K562 (cell line): Measurements from ENCODE around the gene NRN1. TPM values are rescaled to one million over a fixed set of nuclear protein-coding genes. Genes with fewer than 3 reads are reported as not detected.

Source experiments
- ATAC-seq: fragments of 200-7000 bp; cut with Tn5 transposase; 3 replicates; pipeline ENCODE4 v1.9.1; 2020; ENCODE audit warnings: moderate library complexity
- BruUV-seq: library from RNA; stranded (reverse); fragments of 400-500 nt; replicated peaks from 2 replicates; lab custom pipeline; 2021; lab: Mats Ljungman, UMichigan
- CTCF ChIA-PET: fragments of 300-600 bp; formaldehyde crosslinking; extraction: SDS; loops from one replicate; lab custom pipeline; 2021; ENCODE audit warnings: low intra/inter-chr PET ratio; lab: Yijun Ruan, JAX
- POLR2A ChIA-PET: fragments of 300-600, 350-650 bp; sonication (Branson Sonifier 250); formaldehyde crosslinking; extraction: SDS; loops from one replicate; lab custom pipeline; 2021; ENCODE audit warnings: antibody characterized with exemption, inconsistent platforms; lab: Yijun Ruan, JAX
- DNase-seq, 4 experiments: peaks; one replicate each; pipeline versions ENCODE4 v3.0.0 to v3.0.0-alpha.2; 2011 to 2018; ENCODE audit warnings: low spot score in 3 of 4, mixed read lengths in 3 of 4; ENCODE audit errors: extremely low read depth in 1 of 4
- FAIRE-seq: peaks from 2 replicates; lab custom pipeline; 2011; peaks lifted over from hg19 to GRCh38; lab: Jason Lieb, UNC
- H2AFZ ChIP-seq: 2 replicates; pipeline ENCODE4 v1.6.0; 2011; ENCODE audit warnings: low read depth, low read length, control low read depth, inconsistent platforms
- H3K27ac ChIP-seq: fragments of 200-600 bp; 3 replicates; pipeline ENCODE4 v1.8.0; 2011; ENCODE audit warnings: low read depth, mild to moderate bottlenecking, control low read depth, inconsistent platforms, low read length, moderate library complexity, mixed read lengths; ENCODE audit errors: extremely low read depth
- H3K27me3 ChIP-seq, 2 experiments: fragments of 300-600 bp in 1 of 2; 2 replicates in 1 of 2; 3 replicates in 1 of 2; pipeline versions ENCODE4 v1.6.0 to v1.8.0; 2011; ENCODE audit warnings: inconsistent platforms in 2 of 2, low read length in 2 of 2, mild to moderate bottlenecking in 1 of 2, mixed read lengths in 1 of 2, moderate library complexity in 1 of 2; ENCODE audit not compliant: control insufficient read depth in 2 of 2, insufficient read depth in 2 of 2
- H3K36me3 ChIP-seq: fragments of 300-600 bp; 3 replicates; pipeline ENCODE4 v1.8.0; 2011; ENCODE audit warnings: mild to moderate bottlenecking, low read length, inconsistent platforms; ENCODE audit not compliant: control insufficient read depth, insufficient read depth
- H3K4me1 ChIP-seq, 2 experiments: fragments of 200-600 bp in 1 of 2; replicated peaks in 1 of 2; 2 replicates in 1 of 2; 3 replicates in 1 of 2; pipeline versions ENCODE4 v1.5.1 to v1.8.0; 2011; ENCODE audit warnings: inconsistent platforms in 2 of 2, low read length in 2 of 2, mild to moderate bottlenecking in 1 of 2, mixed read lengths in 1 of 2, moderate library complexity in 1 of 2; ENCODE audit not compliant: control insufficient read depth in 2 of 2, insufficient read depth in 2 of 2
- H3K4me2 ChIP-seq: 2 replicates; pipeline ENCODE4 v1.6.1; 2011; ENCODE audit warnings: low read length, control low read depth, inconsistent platforms, mixed read lengths; ENCODE audit not compliant: insufficient read depth
- H3K4me3 ChIP-seq: fragments of 200-600 bp; sonication (generic), shearing (Covaris generic); 2 replicates; pipeline ENCODE4 v1.5.1; 2016; ENCODE audit warnings: control low read depth, inconsistent platforms
- H3K79me2 ChIP-seq: fragments of 200-600 bp; 3 replicates; pipeline ENCODE4 v1.8.0; 2011; ENCODE audit warnings: low read length, inconsistent platforms; ENCODE audit not compliant: control insufficient read depth, insufficient read depth
- H3K9ac ChIP-seq, 2 experiments: 2 replicates each; pipeline versions ENCODE4 v1.6.0 to v1.6.1; 2011; ENCODE audit warnings: low read depth in 2 of 2, low read length in 2 of 2, control low read depth in 1 of 2, inconsistent platforms in 1 of 2, mild to moderate bottlenecking in 1 of 2, mixed read lengths in 1 of 2; ENCODE audit not compliant: insufficient read depth in 1 of 2
- H3K9me1 ChIP-seq: one replicate; pipeline ENCODE4 v1.6.0; 2011; ENCODE audit warnings: inconsistent platforms, mild to moderate bottlenecking, low read length, moderate library complexity; ENCODE audit not compliant: control insufficient read depth, insufficient read depth
- H3K9me3 ChIP-seq: replicated peaks from 2 replicates; pipeline ENCODE4 v1.5.1; 2011; ENCODE audit warnings: low read depth, low read length, inconsistent platforms; ENCODE audit not compliant: control insufficient read depth, insufficient read depth
- H4K20me1 ChIP-seq: replicated peaks from 2 replicates; pipeline ENCODE4 v1.6.1; 2011; ENCODE audit warnings: low read length, inconsistent platforms, mixed read lengths; ENCODE audit not compliant: control insufficient read depth, insufficient read depth
- DEAF1 ChIP-seq: fragments of 450-650 bp; formaldehyde crosslinking; IDR thresholded peaks from 2 replicates; pipeline ENCODE4 v1.4.0; 2020; ENCODE audit warnings: mild to moderate bottlenecking, moderate library complexity
- GATA2 ChIP-seq: sonication (generic); formaldehyde crosslinking; IDR thresholded peaks from 2 replicates; pipeline ENCODE4 v1.4.0; 2020; ENCODE audit warnings: mild to moderate bottlenecking, missing genetic modification reagents
- NR2F6 ChIP-seq: fragments of 450-650 bp; formaldehyde crosslinking; IDR thresholded peaks from 2 replicates; pipeline ENCODE4 v1.4.0; 2020; ENCODE audit warnings: mild to moderate bottlenecking
- RCOR1 ChIP-seq, 2 experiments: IDR thresholded peaks; 2 replicates each; pipeline ENCODE4 v1.6.1; 2012; ENCODE audit warnings: low read depth in 2 of 2, low read length in 2 of 2, borderline replicate concordance in 1 of 2, improper control_type of control experiment in 1 of 2
- TCF7 ChIP-seq: sonication (generic); IDR thresholded peaks from 2 replicates; pipeline ENCODE4 v1.6.1; 2016; ENCODE audit warnings: antibody characterized with exemption, borderline replicate concordance
- TCF7L2 ChIP-seq: fragments of 150-350 bp; IDR thresholded peaks from 2 replicates; pipeline ENCODE4 v1.6.1; 2016; ENCODE audit warnings: low read depth, mild to moderate bottlenecking, low read length, moderate library complexity
- ZNF197 ChIP-seq: fragments of 200-800 bp; sonication (Bioruptor generic); IDR thresholded peaks from 2 replicates; pipeline ENCODE4 v1.6.1; 2016; ENCODE audit warnings: low read depth, missing genetic modification characterization, missing compliant biosample characterization
- WGBS: fragments of 100-300 bp; shearing (Covaris generic); methylation state at CpG from one replicate; pipeline ENCODE4 v1.1.6; 2016; ENCODE audit warnings: low coverage, mixed read lengths; ENCODE audit not compliant: insufficient coverage; ENCODE audit errors: missing lambda C conversion rate; 5-methylcytosine and 5-hydroxymethylcytosine counted together
- in situ Hi-C: fragments of 300-500 bp; cut with MboI; formaldehyde crosslinking; loops from 4 replicates; pipeline ENCODE4 v1.15.0; 2018; ENCODE audit warnings: inconsistent platforms, mixed read lengths
- intact Hi-C: fragments of 100-400 bp; cut with micrococcal nuclease; formaldehyde crosslinking; loops from 2 replicates; pipeline ENCODE4 v1.14.2; 2022
- polyA plus RNA-seq, 8 experiments: library from polyadenylated mRNA; depleted of rRNA in 4 of 8; stranded (reverse) in 5 of 8; unstranded in 3 of 8; fragments of >200 nt; fragmentation: Nextera tagmentation in 2 of 8; fragmentation: Illumina TruSeq in 1 of 8; extraction: Ambion mirVana in 2 of 8; extraction: Trizol in 1 of 8; gene quantifications; 2 replicates each; pipeline versions ENCODE4 v1.2.1 to v1.2.3, GENCODE V29; 2011 to 2014; ENCODE audit warnings: inconsistent platforms in 1 of 8, missing spikeins in 1 of 8
- total RNA-seq, 7 experiments: library from RNA; depleted of rRNA in 6 of 7; stranded (reverse); fragments of >200 nt in 6 of 7; fragmentation: Illumina TruSeq in 2 of 7; extraction: Trizol in 2 of 7; gene quantifications; 2 replicates each; pipeline versions ENCODE4 v1.2.1 to v1.2.3, GENCODE V29; 2011 to 2021; ENCODE audit warnings: low replicate concordance in 1 of 7

NRN1 gene
- total and polyA plus RNA-seq, 9 of the 15 experiments (the other 6 are each of a cell fraction or from before 2014, with no cell fraction given) = not detected

- TF ChIP-seq NR2F6 (CRISPR knock-in tag) (no peak), GATA2 (CRISPR knock-in tag) (no peak), DEAF1 (no peak), TCF7L2 (no peak), RCOR1 (IDR thresholded peaks at IDR 0.05; ENCODE audit: borderline replicate concordance in 1 of 2, low read depth in 2 of 2, low read length in 2 of 2) (no peak), ZNF197 (CRISPR knock-in tag) (no peak), TCF7 (no peak)
- TF ChIP-seq, all 486 proteins: peak for 0
- ATAC-seq (no peak), DNase-seq (no peak), FAIRE-seq (no peak)
- intact Hi-C loops = no loop called here
- H3K4me1 ChIP-seq = no peaks in the 10 kb centered on the region
- ChIA-PET POLR2A (no interaction called here), CTCF (no interaction called here)
- BruUV-seq = no TSS peak
- H3K9me3 ChIP-seq = no peaks in the 10 kb centered on the region
- H3K4me2 ChIP-seq = no peak overlapping the region
- H3K27ac ChIP-seq = no peak overlapping the region
- no peak overlapping the region for H3K9ac ChIP-seq
- H3K9me1 ChIP-seq = no peaks in the 10 kb centered on the region
- WGBS = 3% methylated on average over 4 of the region's 4 CpGs
- no peaks in the 10 kb centered on the region for H3K36me3 ChIP-seq
- no peaks in the 10 kb centered on the region for H4K20me1 ChIP-seq
- H3K27me3 ChIP-seq = peaks cover 0 to 5% of the 10 kb centered on the region in 2 experiments; a peak in 1 of 5 replicates
- no peak overlapping the region for H3K4me3 ChIP-seq
- H3K79me2 ChIP-seq = no peaks in the 10 kb centered on the region
- H2AFZ ChIP-seq = no peak overlapping the region
- in situ Hi-C loops = no loop called here
Observed at GRCh38 chr6:6033858-6034257, 27.1 kb upstream of the NRN1 start.
